ENCODE data around the gene SMURF1.

The SMURF1 gene

GRCh38 chr7:99096124-99096887, 47.6 kb downstream of the SMURF1 start:
- DNase-seq: no peak

- no peak for DNase-seq
These were observed 48.2 kb downstream of the SMURF1 start for GRCh38 chr7:99095698-99096097.

DNA sequence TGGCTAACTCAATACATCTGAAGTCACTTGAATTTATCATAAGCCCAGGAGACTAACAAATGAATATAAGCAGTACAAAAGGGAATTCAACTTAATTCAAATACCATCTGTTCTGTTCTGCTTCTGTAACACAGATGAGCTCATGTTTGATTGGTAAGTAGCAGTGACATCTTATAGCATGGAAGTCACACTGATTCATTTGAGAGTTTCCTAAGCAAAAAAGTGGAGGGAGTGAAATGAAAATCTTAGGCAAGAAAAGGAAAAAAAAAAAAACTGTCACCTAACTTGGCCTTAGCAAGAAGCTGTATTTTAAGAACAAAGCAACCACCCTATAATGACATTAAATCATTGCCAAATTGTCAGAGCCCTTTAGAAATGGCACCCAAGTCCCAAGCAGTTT, 49.5 kb downstream of the SMURF1 start:
- DNase-seq: no peak

DNA sequence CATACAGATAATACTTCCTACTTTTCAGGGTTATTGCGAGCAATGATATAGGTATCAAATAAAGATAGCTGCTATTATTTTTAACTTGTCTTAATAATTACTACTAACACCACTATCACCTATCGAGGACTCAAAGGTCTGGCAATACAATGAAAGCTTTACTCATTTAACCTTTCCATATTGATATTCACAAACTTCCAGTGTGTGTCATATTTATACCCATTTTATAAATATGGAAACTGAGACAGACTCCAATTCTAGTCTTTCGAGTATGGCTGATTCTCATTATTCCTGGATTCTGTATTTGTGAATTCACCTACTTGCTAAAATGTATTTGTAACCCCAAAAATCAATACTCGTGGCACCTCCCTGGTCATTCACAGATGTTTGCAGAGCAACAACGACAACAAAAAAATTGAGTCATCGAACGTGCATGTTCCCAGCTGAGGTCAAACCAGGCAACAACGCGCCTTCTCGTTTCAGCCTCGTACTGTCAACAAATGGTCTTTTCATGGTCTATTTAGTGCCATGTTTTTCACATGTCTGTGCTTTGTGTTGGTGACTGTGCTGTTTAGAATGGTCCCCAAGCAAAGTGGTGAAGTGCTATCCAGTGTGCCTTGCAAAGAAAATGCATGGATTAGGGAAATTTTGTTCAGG, 51.7 kb downstream of the SMURF1 start:
- no peak for DNase-seq

DNA sequence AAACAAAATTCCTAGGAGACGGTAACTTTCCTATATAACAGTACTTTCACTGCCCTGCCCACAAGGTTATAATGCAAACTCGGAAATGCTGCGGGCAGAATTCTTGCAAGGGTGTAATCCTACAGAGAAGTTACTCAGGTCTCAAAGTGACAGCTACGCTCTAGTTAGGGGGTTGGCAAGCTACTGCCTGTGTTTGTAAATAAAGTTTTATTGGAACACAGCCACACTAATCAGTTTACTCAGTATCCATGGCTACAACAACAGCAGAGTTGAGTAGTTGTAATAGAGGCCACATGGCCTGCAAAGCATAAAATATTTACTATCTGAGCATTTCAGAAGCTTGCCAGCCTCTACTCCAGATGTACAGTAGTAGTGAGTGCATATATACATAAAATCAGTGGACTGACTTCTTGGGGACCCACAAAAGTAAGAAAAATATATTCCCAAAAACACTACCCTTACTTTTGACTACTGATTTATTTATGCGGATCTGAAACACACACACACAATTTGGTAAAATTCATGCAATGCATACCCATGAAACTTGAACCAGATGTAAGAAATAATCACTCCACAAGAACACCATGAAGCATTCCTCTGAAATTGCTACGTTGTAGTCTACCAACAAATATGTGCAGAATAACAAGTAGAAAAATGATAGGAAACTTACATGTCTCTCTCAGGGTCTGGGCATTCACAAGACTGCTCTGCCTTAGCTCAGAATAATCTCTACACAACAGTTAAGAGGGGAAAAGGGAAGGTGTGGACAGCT, 53.0 kb downstream of the SMURF1 start:
- DNase-seq: no peak

- no peak for DNase-seq
These were observed 53.8 kb downstream of the SMURF1 start for GRCh38 chr7:99089914-99090629.

- no peak for DNase-seq
These were observed 57.0 kb downstream of the SMURF1 start for GRCh38 chr7:99086944-99087343.

- DNase-seq: no peak
These were observed 57.4 kb downstream of the SMURF1 start for GRCh38 chr7:99086532-99086931.

DNA sequence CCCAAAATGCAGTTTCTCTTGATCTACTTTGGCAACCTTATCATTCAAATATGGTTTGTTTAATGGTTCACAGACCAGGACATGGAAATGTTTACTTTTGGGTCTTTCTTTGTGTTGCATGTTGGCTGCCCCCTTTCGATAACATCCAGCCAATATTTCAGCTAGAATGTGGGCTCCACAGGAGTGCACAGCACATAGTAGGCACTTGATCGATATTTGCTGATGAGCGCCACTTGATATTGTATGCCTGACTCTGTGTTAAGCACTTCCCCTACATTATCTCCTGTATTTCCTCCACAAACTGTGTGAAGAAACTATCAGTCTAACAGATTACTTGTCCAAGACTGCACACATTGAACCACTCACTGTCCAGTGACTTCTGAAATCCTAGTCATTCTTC, 60.2 kb downstream of the SMURF1 start:
- no peak for DNase-seq

DNA sequence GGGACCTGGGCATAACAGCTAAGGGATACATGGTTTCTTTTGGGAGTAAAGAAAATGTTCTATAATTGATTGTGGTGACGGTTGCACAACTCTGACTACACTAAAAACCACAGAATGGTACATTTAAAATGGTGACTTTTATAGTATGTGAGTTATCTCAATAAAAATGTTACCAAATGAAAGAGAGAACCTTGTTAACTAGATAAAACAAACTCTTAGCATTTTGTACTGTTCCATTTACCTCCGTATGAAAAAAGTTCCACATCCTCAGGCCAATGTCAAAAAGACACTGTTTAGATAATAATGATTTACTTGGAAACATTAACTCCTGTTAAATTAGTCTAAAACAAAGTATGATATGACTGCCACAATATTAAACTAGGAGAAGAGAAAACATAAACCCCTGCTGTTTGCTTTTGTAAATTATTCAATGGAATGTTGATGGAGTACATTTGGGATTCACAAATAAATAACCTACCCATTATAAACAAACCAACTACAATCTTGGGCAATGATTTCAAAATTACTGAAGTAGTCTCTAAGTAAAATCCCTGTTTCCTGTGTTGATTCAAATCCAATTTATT, 60.7 kb downstream of the SMURF1 start:
- DNase-seq: no peak

GRCh38 chr7:99080679-99081078, 63.2 kb downstream of the SMURF1 start:
- no peak for DNase-seq

- DNase-seq: no peak
These were observed 64.8 kb downstream of the SMURF1 start for GRCh38 chr7:99079104-99079503.

- no peak for DNase-seq
These were observed 65.5 kb downstream of the SMURF1 start for GRCh38 chr7:99078416-99078815.

DNA sequence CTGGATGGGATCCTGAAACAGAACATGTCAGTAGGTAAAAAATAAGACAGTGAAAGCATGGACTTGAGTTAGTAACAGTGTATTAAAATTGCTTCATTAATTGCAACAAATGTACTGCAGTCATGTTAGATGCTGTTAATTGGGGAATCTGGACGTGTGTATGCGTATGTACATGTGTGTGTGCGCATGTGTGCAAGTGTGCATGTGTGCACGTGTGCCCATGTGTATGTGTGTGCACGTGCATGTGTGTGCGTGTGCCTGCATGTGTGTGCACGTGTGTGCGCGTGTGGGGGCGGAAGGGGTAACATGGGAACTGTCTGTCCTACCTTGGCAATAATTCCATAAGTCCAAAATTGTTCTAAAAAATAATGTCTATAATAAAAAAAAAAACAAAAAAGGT, 67.3 kb downstream of the SMURF1 start:
- no peak for DNase-seq

- DNase-seq: no peak
These were observed 70.0 kb downstream of the SMURF1 start for GRCh38 chr7:99073839-99074446.

DNA sequence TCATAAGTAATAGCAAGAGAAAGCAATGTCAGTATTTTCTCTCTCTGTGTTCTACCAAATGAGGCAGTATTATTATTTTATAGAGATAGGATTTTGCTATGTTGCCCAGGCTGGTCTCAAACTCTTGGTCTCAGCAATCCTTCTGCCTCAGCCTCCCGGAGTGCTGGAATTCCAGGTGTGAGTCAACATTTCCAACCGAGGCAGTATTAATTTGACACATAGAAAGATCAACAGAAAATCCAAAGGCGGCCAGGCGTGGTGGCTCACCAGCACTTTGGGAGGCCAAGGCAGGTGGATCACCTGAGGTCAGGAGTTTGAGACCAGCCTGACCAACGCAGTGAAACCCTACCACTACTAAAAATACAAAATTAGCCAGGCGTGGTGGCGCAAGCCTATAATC, 71.8 kb downstream of the SMURF1 start:
- no peak for DNase-seq

DNA sequence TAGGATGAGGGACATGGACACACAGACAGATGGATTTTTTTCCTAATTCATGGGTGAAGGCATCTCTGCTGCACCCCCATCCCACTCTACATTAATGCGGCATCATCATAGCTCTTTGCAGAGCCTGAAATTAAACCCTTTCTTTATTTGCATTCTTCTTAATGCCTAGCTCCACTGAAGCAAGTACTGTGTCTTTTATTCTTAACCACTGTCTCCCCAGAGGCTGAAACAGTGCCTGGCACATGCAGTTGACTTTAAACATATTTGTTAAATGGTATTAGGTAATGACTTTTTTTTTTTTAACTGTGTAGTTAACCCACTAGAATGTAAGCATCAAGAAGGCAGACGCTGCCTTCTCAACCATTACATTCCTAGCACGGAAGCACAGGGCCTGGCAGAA, 73.5 kb downstream of the SMURF1 start:
- no peak for DNase-seq

GRCh38 chr7:99061001-99061776, 82.7 kb downstream of the SMURF1 start:
- no peak for DNase-seq

GRCh38 chr7:99054781-99055180, 89.1 kb downstream of the SMURF1 start:
- no peak for DNase-seq

- no peak for DNase-seq
These were observed 92.9 kb downstream of the SMURF1 start for GRCh38 chr7:99050971-99051370.

DNA sequence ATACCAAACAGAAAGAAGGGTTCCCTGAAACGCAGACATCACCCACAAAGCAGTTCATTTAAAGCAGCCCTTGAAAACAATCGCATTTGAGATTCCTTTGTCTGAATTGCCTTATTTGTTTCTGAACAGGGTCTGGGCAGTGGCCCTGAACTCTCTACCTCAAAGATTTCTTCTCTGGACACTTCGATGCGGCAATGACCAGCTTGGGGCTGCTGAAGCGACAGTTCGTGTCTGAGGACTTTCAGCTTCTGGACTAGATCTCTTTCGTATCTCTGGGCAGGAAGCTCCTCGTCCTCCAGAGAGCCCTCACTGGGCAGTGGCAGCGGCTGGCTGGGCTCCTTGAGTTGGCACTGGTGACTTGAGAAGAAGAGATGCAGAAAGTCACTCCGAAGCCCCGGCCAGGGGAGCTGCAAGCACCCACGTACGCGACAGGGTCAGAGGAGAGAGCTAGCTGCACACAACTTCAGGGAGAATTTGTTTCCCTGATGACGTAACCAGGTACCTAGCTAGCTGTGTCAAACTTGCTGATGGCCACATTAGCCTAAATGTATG, 96.3 kb downstream of the SMURF1 start:
- no peak for DNase-seq

All from stimulated activated CD4-positive, alpha-beta T cell treated with anti-CD3 and anti-CD28 coated beads, Interleukin-12 subunit alpha, Interleukin-12 subunit beta, amount 100 ng/mL, for 4 hours (primary cell).